ENCODE measurements around the gene NUDT17.

Gene NUDT17

DNA sequence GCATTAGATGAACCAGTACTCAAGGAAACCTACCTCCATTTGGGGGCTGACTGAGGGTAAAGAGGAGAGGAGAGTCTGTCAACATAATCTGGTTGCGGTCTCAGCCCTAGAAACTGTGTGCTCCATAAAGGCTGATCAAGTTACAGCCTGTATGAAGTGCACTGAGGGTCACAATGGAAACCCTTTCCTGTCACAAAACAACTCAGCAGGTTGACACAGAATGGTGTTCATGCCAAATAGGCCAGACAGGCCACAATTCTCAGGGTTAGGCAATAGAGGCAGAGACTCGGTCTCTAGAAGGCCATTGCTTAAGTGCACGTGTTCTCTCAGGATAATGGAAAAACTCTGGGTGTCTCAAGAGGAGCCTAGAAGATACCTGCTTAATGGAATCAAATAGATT is 44.3 kb downstream of the NUDT17 start:
- H3K36me3 Mint-ChIP-seq, result peaks cover 2 to 7% of the 10 kb centered on the region in 2 donors
- H3K4me3 Mint-ChIP-seq, result no peak overlapping the region
- no peak overlapping the region for H3K27ac Mint-ChIP-seq
- ATAC-seq (replicated peaks) (no peak), DNase-seq (no peak)
- H3K27me3 Mint-ChIP-seq, result peaks cover 6 to 8% of the 10 kb centered on the region in 2 donors
- peaks cover 9 to 23% of the 10 kb centered on the region in 2 donors for H3K4me1 Mint-ChIP-seq
- no peaks in the 10 kb centered on the region for H3K9me3 Mint-ChIP-seq

DNA sequence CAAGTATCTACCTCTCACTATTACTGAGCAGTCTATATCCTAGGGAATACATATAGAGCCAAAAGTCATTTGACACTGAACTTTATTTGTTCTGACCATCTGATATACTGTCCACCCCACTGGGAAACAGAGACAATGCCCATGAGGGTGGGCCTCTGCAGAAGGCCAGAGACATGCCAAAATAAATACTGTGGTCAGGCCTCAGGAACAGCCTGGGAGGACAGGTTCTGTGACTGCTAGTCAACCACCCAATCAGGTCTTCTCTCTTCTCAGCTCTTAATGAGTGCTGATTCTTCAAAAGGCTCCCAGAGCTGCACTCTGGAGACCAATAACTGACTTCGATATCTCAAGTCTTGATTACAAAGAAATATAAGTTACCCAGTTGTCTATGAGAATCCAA is 45.7 kb downstream of the NUDT17 start:
- H3K27ac Mint-ChIP-seq, result no peak overlapping the region
- ATAC-seq (replicated peaks) (no peak), DNase-seq (no peak)

DNA sequence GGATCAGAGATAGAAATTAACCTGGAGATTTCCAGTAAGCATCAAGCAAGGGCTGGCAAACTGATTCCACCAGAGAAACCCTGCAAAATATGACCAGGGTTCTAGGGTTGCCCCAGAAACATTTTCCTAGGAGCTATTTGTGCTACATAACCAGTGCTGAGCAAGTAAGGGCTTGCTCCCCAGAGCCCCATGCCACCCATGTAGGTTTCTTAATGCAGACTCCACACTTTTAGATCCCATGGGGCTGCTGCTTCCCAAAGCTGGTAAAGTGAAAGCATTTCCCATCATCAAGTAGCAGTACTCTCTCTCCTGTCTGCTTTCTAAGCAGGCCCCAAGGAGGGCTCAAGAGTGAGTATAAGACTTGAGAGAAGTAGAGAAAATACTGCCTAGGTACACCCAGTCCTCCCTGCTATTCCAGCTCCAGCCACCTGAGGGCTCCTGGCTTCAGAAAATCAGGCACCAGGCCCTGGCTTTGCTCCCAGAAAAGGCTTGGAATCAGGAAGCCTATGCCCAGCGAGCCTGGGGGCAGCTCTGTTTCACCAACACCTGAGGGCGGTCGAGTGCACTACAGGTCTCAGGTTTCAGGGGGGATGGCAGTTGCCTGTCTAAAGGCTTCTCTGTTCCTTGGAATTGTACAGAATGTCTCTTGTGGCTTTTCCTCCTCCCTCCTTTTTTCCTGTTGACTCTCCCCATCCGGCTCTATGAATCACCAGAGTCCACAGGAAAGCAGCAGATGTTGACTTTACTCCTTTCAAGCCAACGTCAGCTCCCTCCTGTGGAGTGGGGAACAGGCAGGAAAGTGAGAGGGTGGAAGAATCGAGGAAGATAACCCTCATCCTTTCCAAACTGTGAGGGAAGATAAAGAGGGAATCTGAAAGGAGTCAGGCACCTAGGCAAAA is 46.4 kb downstream of the NUDT17 start:
- ATAC-seq (replicated peaks), result peak; percentile 55 to 76
- H3K27ac Mint-ChIP-seq, result no peak overlapping the region
- peak; percentile 12 for DNase-seq
- no peaks in the 10 kb centered on the region for H3K27me3 Mint-ChIP-seq
- peaks cover 10 to 14% of the 10 kb centered on the region in 2 donors for H3K36me3 Mint-ChIP-seq
- no peak overlapping the region for H3K4me3 Mint-ChIP-seq
- H3K9me3 Mint-ChIP-seq, result no peaks in the 10 kb centered on the region
- peaks cover under 1 to 1% of the 10 kb centered on the region in 2 donors for H3K4me1 Mint-ChIP-seq

More for the DNA sequence above, 45.7 kb downstream of the NUDT17 start:
- Mint-ChIP-seq H3K27me3 (no peaks in the 10 kb centered on the region), H3K9me3 (no peaks in the 10 kb centered on the region), H3K4me1 (peaks cover 2 to 8% of the 10 kb centered on the region in 2 donors), H3K4me3 (no peak overlapping the region), H3K36me3 (peaks cover 6 to 9% of the 10 kb centered on the region in 2 donors)

DNA sequence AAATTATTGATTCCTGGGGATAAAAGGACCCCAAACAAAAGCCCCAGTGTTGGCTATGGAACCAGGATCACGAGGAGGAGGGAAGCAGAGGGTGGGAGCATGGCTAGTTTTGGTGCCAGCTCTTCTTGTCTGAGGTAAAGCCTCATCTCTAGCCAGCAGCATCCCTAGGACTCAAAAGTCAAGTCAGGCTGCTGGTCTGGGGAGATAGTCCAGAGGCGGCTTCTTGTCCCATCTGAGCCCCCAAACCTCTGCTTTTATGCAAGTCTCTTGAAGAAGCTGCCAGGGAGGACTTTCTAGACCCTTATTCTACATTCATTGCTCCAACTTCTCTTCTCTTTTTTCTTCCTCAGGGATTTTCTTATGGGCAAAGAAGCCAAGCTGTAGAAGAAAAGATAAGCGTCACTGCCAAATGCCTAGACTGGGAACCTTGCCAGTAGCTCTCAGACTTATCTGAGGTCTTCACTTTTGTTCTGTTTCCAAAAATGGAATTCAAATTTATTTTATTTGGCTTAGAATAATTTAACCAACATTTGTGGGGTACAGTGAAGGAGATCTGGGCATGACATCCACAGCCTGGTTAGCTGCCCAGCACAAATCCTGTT is 47.2 kb downstream of the NUDT17 start:
- H3K4me1 Mint-ChIP-seq, result no peaks in the 10 kb centered on the region
- DNase-seq, result no peak
- no peak for ATAC-seq (replicated peaks)
- H3K27me3 Mint-ChIP-seq, result no peaks in the 10 kb centered on the region
- no peaks in the 10 kb centered on the region for H3K9me3 Mint-ChIP-seq
- H3K36me3 Mint-ChIP-seq, result peaks cover 13 to 21% of the 10 kb centered on the region in 2 donors
- H3K27ac Mint-ChIP-seq, result no peak overlapping the region
- H3K4me3 Mint-ChIP-seq, result no peak overlapping the region

DNA sequence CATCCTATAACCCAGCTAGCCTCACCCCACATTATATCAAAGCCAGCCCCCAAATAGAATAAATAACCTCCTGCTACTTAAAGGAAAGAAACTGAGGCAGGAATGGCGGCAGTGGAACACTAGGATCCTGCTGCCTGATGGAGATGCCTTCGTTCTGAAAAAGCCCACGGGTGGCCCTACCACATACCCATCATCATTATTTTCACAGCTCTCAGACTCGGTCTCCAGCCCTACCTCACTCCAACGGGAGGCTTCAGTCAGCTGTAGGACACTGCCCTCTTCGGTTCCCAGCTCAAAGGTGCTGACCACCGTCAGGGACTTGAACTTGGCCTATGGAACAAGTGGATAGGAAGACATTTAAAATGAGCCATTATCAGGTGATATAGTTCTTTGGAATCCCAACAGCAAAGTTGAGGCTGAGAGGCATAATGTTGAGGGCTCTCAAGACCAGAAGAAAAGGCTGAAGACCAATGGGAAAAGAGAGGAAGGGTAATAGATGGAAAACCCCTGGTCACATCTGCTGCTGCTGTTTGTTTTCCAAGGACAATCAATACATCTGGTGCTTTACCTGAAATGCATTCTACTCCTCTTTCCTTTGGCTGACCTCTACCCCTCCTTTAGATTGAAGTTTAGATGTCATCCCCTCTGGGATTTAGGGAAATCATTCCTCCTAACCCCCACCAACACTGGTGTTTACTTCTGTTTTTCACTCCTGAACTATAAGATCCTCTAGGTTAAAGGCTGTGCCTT is 48.1 kb downstream of the NUDT17 start:
- peaks cover 16 to 25% of the 10 kb centered on the region in 2 donors for H3K36me3 Mint-ChIP-seq
- DNase-seq (no peak), ATAC-seq (replicated peaks) (no peak)
- H3K9me3 Mint-ChIP-seq, result no peaks in the 10 kb centered on the region
- no peaks in the 10 kb centered on the region for H3K27me3 Mint-ChIP-seq
- no peak overlapping the region for H3K27ac Mint-ChIP-seq
- no peaks in the 10 kb centered on the region for H3K4me1 Mint-ChIP-seq
- H3K4me3 Mint-ChIP-seq, result no peak overlapping the region

DNA sequence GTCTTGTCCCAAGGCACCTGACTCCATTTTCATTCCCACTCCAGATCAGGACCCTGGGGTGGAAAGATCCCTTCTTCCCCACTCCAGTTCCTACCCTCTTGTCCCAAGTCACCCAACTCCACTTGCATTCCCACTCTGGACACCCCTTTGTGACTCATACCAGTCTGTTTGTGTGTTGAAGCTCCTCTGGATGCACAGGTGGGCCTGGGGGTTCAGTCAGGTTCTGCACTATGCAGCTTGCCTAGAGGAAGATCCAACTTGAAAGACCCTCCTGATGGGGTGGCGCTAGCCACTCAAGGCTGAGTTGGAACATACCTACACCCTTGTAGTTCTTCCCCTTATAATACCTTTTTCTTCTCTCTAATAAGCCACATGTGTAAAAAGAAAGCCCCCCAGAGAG is 50.0 kb downstream of the NUDT17 start:
- H3K9me3 Mint-ChIP-seq, result no peaks in the 10 kb centered on the region
- H3K4me3 Mint-ChIP-seq, result no peak overlapping the region
- no peak overlapping the region for H3K27ac Mint-ChIP-seq
- H3K27me3 Mint-ChIP-seq, result no peaks in the 10 kb centered on the region
- H3K36me3 Mint-ChIP-seq, result peaks cover 19 to 28% of the 10 kb centered on the region in 2 donors
- H3K4me1 Mint-ChIP-seq, result no peaks in the 10 kb centered on the region
- ATAC-seq (replicated peaks) (no peak), DNase-seq (no peak)

DNA sequence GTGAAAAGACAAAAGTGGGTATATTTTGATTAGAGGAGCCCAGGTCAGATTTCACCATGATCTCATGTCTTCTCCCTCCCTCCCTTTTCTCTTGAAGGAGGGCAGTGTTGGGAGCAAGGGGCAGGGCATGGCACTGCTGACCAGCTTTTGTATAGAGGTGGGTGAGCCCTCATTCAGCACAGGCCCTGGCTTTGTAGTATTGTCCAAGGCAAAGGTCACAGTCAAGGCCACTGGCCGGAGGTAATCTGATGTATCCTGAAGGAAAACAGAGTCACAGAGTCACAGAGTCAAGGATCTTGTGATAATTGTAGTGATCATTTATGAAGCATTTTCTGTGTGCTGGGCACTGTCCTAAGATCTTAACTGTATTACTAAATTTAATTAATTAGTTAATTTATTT is 52.5 kb downstream of the NUDT17 start:
- Mint-ChIP-seq H3K4me1 (no peaks in the 10 kb centered on the region), H3K9me3 (no peaks in the 10 kb centered on the region), H3K27ac (no peak overlapping the region), H3K27me3 (no peaks in the 10 kb centered on the region), H3K4me3 (no peak overlapping the region), H3K36me3 (peaks cover 27 to 42% of the 10 kb centered on the region in 2 donors)
- no peak for DNase-seq
- no peak for ATAC-seq (replicated peaks)
